Neural progenitor cell (in vitro differentiated cells): Measurements from ENCODE around the gene ATRAID. TPM values are rescaled to one million over a fixed set of nuclear protein-coding genes. Genes with fewer than 3 reads are reported as not detected.

Source experiments
- DNase-seq: peaks from one replicate; pipeline ENCODE4 v3.0.0-alpha.2; 2016; ENCODE audit warnings: low spot score
- H2AFZ ChIP-seq: fragments of 200-600 bp; sonication (generic); replicated peaks from 2 replicates; pipeline ENCODE4 v1.6.1; 2016; ENCODE audit warnings: antibody characterized with exemption
- H3F3A ChIP-seq: fragments of 200-600 bp; sonication (generic); 2 replicates; pipeline ENCODE4 v1.6.1; 2016; ENCODE audit warnings: antibody characterized with exemption, low read depth
- H3K27ac ChIP-seq: fragments of 200-600 bp; sonication (generic); 2 replicates; pipeline ENCODE4 v1.5.1; 2016; ENCODE audit warnings: mild to moderate bottlenecking
- H3K27me3 ChIP-seq: fragments of 200-600 bp; sonication (generic); 2 replicates; pipeline ENCODE4 v1.6.1; 2016; ENCODE audit warnings: mild to moderate bottlenecking, moderate library complexity
- H3K36me3 ChIP-seq: fragments of 200-600 bp; sonication (generic); 2 replicates; pipeline ENCODE4 v1.5.1; 2016
- H3K4me1 ChIP-seq: fragments of 200-600 bp; sonication (generic); 2 replicates; pipeline ENCODE4 v1.6.1; 2016; ENCODE audit warnings: mixed run types
- H3K4me2 ChIP-seq: fragments of 200-600 bp; sonication (generic); 2 replicates; pipeline ENCODE4 v1.6.1; 2016
- H3K4me3 ChIP-seq: fragments of 200-600 bp; sonication (generic); 2 replicates; pipeline ENCODE4 v1.5.1; 2016
- H3K79me2 ChIP-seq: fragments of 200-600 bp; sonication (generic); 2 replicates; pipeline ENCODE4 v1.6.1; 2016; ENCODE audit warnings: low read depth
- H3K9ac ChIP-seq: fragments of 200-600 bp; sonication (generic); 2 replicates; pipeline ENCODE4 v1.6.1; 2016
- H3K9me3 ChIP-seq: fragments of 200-600 bp; sonication (generic); 2 replicates; pipeline ENCODE4 v1.5.1; 2016; ENCODE audit warnings: low read depth
- H4K20me1 ChIP-seq: fragments of 200-600 bp; sonication (generic); 2 replicates; pipeline ENCODE4 v1.6.1; 2016; ENCODE audit warnings: low read depth
- H3K27ac Mint-ChIP-seq: 3 replicates; pipeline ENCODE4 v1.8.0; 2021; ENCODE audit warnings: mixed read lengths
- H3K27me3 Mint-ChIP-seq: 2 replicates; pipeline ENCODE4 v1.8.0; 2022; ENCODE audit warnings: low read depth, mild to moderate bottlenecking, inconsistent platforms, moderate library complexity, mixed read lengths; ENCODE audit not compliant: insufficient read depth
- H3K36me3 Mint-ChIP-seq: 3 replicates; pipeline ENCODE4 v1.8.0; 2021; ENCODE audit warnings: mixed read lengths
- H3K4me1 Mint-ChIP-seq: 3 replicates; pipeline ENCODE4 v1.8.0; 2021; ENCODE audit warnings: mixed read lengths
- H3K4me3 Mint-ChIP-seq: 3 replicates; pipeline ENCODE4 v1.8.0; 2021; ENCODE audit warnings: mild to moderate bottlenecking, moderate library complexity, mixed read lengths
- H3K9me3 Mint-ChIP-seq: 3 replicates; pipeline ENCODE4 v1.8.0; 2020; ENCODE audit warnings: mixed read lengths
- EZH2 ChIP-seq: fragments of 200-600 bp; sonication (generic); IDR thresholded peaks from 2 replicates; pipeline ENCODE4 v1.6.1; 2017; ENCODE audit warnings: antibody characterized with exemption, mild to moderate bottlenecking, moderate library complexity
- EZH2phosphoT487 ChIP-seq: fragments of 200-600 bp; sonication (generic); IDR thresholded peaks from 2 replicates; pipeline ENCODE4 v1.6.1; 2017; ENCODE audit warnings: antibody characterized with exemption
- total RNA-seq: library from RNA; depleted of rRNA; stranded (reverse); fragments of >200 nt; gene quantifications from 2 replicates; pipeline ENCODE4 v1.2.3, GENCODE V29; 2015; ENCODE audit warnings: low replicate concordance
- TF ChIP-seq, protein P1 (sequence below): fragments of 200-600 bp; sonication (generic); IDR thresholded peaks from 2 replicates; pipeline ENCODE4 v1.5.1; 2017; ENCODE audit warnings: antibody characterized with exemption, mild to moderate bottlenecking

The ATRAID gene
- total RNA-seq, 1 donor from 2014 or later, result 142 TPM

DNA sequence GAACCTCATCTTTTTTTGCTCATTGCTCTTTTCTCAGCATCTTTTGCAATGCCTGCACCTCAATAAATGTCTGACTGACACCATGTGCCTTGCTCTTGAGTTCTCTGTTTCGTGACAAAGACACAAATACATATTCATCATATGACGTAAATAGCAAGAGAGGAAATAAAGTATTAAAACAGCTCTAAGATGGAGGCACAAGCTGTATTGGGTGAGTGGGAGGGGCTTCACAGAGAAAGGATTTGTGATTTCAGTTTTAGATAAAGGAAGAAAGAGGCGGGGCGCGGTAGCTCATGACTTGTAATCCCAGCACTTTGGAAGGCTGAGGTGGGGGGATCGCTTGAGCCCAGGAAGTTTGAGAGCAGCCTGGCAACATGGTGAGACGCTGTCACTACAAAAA is 8.2 kb downstream of the ATRAID start:
- peaks cover 5% of the 10 kb centered on the region for H3K36me3 ChIP-seq
- no peak for TF ChIP-seq EZH2
- TF ChIP-seq EZH2phosphoT487, result no peak
- TF ChIP-seq, protein P1, sequence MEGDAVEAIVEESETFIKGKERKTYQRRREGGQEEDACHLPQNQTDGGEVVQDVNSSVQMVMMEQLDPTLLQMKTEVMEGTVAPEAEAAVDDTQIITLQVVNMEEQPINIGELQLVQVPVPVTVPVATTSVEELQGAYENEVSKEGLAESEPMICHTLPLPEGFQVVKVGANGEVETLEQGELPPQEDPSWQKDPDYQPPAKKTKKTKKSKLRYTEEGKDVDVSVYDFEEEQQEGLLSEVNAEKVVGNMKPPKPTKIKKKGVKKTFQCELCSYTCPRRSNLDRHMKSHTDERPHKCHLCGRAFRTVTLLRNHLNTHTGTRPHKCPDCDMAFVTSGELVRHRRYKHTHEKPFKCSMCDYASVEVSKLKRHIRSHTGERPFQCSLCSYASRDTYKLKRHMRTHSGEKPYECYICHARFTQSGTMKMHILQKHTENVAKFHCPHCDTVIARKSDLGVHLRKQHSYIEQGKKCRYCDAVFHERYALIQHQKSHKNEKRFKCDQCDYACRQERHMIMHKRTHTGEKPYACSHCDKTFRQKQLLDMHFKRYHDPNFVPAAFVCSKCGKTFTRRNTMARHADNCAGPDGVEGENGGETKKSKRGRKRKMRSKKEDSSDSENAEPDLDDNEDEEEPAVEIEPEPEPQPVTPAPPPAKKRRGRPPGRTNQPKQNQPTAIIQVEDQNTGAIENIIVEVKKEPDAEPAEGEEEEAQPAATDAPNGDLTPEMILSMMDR, result no peak
- no peak overlapping the region for H3K4me2 ChIP-seq
- Mint-ChIP-seq H3K4me1 (peaks cover 22% of the 10 kb centered on the region), H3K9me3 (no peaks in the 10 kb centered on the region), H3K27me3 (peaks cover 9% of the 10 kb centered on the region), H3K36me3 (peaks cover 43% of the 10 kb centered on the region), H3K4me3 (no peak overlapping the region), H3K27ac (no peak overlapping the region)
- H3K79me2 ChIP-seq, result peaks cover 33% of the 10 kb centered on the region
- H3K27me3 ChIP-seq, result no peaks in the 10 kb centered on the region
- no peak overlapping the region for H2AFZ ChIP-seq
- H3K4me3 ChIP-seq, result no peak overlapping the region
- H3K4me1 ChIP-seq, result peaks cover 7% of the 10 kb centered on the region
- no peak for DNase-seq
- H3K27ac ChIP-seq, result no peak overlapping the region
- no peak overlapping the region for H3K9ac ChIP-seq
- H4K20me1 ChIP-seq, result no peaks in the 10 kb centered on the region
- no peaks in the 10 kb centered on the region for H3K9me3 ChIP-seq
- peaks cover 17% of the 10 kb centered on the region for H3F3A ChIP-seq

DNA sequence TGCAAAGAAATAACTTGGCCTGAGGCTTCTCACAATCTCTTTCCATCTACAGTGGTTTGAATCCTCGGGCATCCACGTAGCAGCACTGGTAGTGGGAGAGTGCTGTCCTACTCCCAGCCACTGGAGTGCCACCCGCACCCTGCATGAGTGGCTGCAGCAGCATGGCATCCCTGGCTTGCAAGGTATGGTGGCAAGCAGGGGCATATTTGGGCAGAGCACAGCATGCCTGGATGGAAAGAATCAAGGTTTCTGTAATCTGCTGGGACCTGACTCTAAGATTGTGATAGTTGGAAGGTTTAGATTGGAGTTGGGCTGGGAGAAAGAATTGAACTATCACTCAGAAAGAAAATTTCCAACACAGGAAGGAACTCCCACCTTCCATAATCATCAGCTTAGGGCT is 9.3 kb downstream of the ATRAID start:
- Histone ChIP-seq H4K20me1 (no peaks in the 10 kb centered on the region), H3K27ac (no peak overlapping the region), H3F3A (peaks cover 8% of the 10 kb centered on the region), H3K79me2 (peaks cover 33% of the 10 kb centered on the region), H3K27me3 (no peaks in the 10 kb centered on the region), H3K36me3 (peaks cover 5% of the 10 kb centered on the region), H3K4me1 (peaks cover 7% of the 10 kb centered on the region), H3K4me3 (no peak overlapping the region), H3K9ac (no peak overlapping the region), H2AFZ (no peak overlapping the region), H3K4me2 (no peak overlapping the region), H3K9me3 (no peaks in the 10 kb centered on the region)
- Mint-ChIP-seq H3K4me1 (peaks cover 22% of the 10 kb centered on the region), H3K27me3 (peaks cover 9% of the 10 kb centered on the region), H3K27ac (no peak overlapping the region), H3K4me3 (no peak overlapping the region), H3K36me3 (peaks cover 43% of the 10 kb centered on the region), H3K9me3 (no peaks in the 10 kb centered on the region)
- no peak for DNase-seq
- TF ChIP-seq EZH2phosphoT487, result no peak
- TF ChIP-seq, protein P1, result no peak
- TF ChIP-seq EZH2, result no peak

- H4K20me1 ChIP-seq, result no peaks in the 10 kb centered on the region
- H3K36me3 Mint-ChIP-seq, result peaks cover 45% of the 10 kb centered on the region
These were observed 10.6 kb downstream of the ATRAID start for GRCh38 chr2:27222407-27222806.

More at GRCh38 chr2:27222407-27222806, 10.6 kb downstream of the ATRAID start:
- Histone ChIP-seq H3F3A (no peaks in the 10 kb centered on the region), H3K79me2 (peaks cover 31% of the 10 kb centered on the region), H2AFZ (no peak overlapping the region), H3K27ac (no peak overlapping the region), H3K4me2 (no peak overlapping the region), H3K9me3 (no peaks in the 10 kb centered on the region), H3K4me1 (peaks cover 7% of the 10 kb centered on the region), H3K27me3 (no peaks in the 10 kb centered on the region), H3K9ac (no peak overlapping the region), H3K36me3 (peaks cover 10% of the 10 kb centered on the region), H3K4me3 (no peak overlapping the region)
- Mint-ChIP-seq H3K27ac (no peak overlapping the region), H3K9me3 (no peaks in the 10 kb centered on the region), H3K4me3 (no peak overlapping the region), H3K27me3 (peaks cover 9% of the 10 kb centered on the region), H3K4me1 (peaks cover 13% of the 10 kb centered on the region)
- TF ChIP-seq EZH2 (no peak), EZH2phosphoT487 (no peak)
- TF ChIP-seq, protein P1, result no peak
- DNase-seq, result no peak
